Prostate gland (tissue), 2 donors: Measurements from ENCODE around the gene ARHGAP36. TPM values are rescaled to one million over a fixed set of nuclear protein-coding genes. Genes with fewer than 3 reads are reported as not detected.

Experiments used
- DNase-seq: peaks from one replicate; pipeline ENCODE4 v3.0.0-alpha.2; 2019; ENCODE audit warnings: low spot score
- H3K27ac ChIP-seq, 2 donors: fragments of 200-600 bp; sonication (generic); 2 replicates each; pipeline ENCODE4 v1.5.1; 2017 to 2019
- H3K27me3 ChIP-seq: fragments of 200-600 bp; sonication (generic); replicated peaks from 2 replicates; pipeline ENCODE4 v1.5.1; 2019; ENCODE audit not compliant: insufficient read depth
- H3K36me3 ChIP-seq, 2 donors: fragments of 200-600 bp; sonication (generic); 1 replicate in 1 of 2; 2 replicates in 1 of 2; pipeline versions ENCODE4 v1.5.1 to v1.8.1; 2017 to 2019
- H3K4me1 ChIP-seq: fragments of 200-600 bp; sonication (generic); replicated peaks from 2 replicates; pipeline ENCODE4 v1.5.1; 2019
- H3K4me3 ChIP-seq, 2 donors: fragments of 200-600 bp; sonication (generic); 2 replicates each; pipeline ENCODE4 v1.5.1; 2017 to 2019
- H3K9me3 ChIP-seq: fragments of 200-600 bp; sonication (generic); 2 replicates; pipeline ENCODE4 v1.5.1; 2017
- CTCF ChIP-seq, 4 experiments: fragments of 200-600 bp in 2 of 4; fragments of 450-650 bp in 2 of 4; sonication (generic) in 2 of 4; IDR thresholded peaks; 1 replicate in 3 of 4; 2 replicates in 1 of 4; pipeline ENCODE4 v1.5.1; 2016 to 2019; ENCODE audit warnings: antibody characterized with exemption in 4 of 4, mild to moderate bottlenecking in 2 of 4, moderate library complexity in 2 of 4
- POLR2A ChIP-seq: fragments of 450-650 bp; IDR thresholded peaks from one replicate; pipeline ENCODE4 v1.6.1; 2016; ENCODE audit warnings: antibody characterized with exemption, mild to moderate bottlenecking
- POLR2AphosphoS5 ChIP-seq: sonication (generic); formaldehyde crosslinking; IDR thresholded peaks from one replicate; pipeline ENCODE4 v1.6.1; 2017; ENCODE audit warnings: antibody characterized with exemption
- WGBS: methylation state at CpG from one replicate; pipeline ENCODE4 v1.1.5; 2018; 5-methylcytosine and 5-hydroxymethylcytosine counted together
- intact Hi-C: fragments of 100-400 bp; cut with DNase I; formaldehyde crosslinking; loops from one replicate; pipeline ENCODE4 v1.14.2; 2022
- total RNA-seq, 2 donors: library from RNA; depleted of rRNA; stranded (reverse); fragments of >200 nt; gene quantifications; one replicate each; pipeline ENCODE4 v1.1.0, GENCODE V29; 2016

ARHGAP36 gene
- total RNA-seq, 2 donors from 2014 or later = 0.36 to 1.6 TPM

GRCh38 chrX:131139072-131139471, 80.9 kb downstream of the ARHGAP36 start:
- intact Hi-C loops = no loop called here
- WGBS = 81% methylated on average over 2 of the region's 2 CpGs
- no peak for DNase-seq
- TF ChIP-seq CTCF (IDR thresholded peaks at IDR 0.05) (no peak), POLR2A (no peak), POLR2AphosphoS5 (no peak)
- Histone ChIP-seq H3K27ac (no peak overlapping the region), H3K4me1 (no peaks in the 10 kb centered on the region), H3K4me3 (no peak overlapping the region), H3K36me3 (no peaks in the 10 kb centered on the region), H3K9me3 (no peaks in the 10 kb centered on the region), H3K27me3 (no peaks in the 10 kb centered on the region)

Other genes starting within 250 kb of the ARHGAP36 start
- gene ENOX2, start 155.1 kb upstream of the ARHGAP36 start, total RNA-seq = 10 to 100 TPM; 21.6 to 27.5 TPM
- gene IGSF1, start 231.0 kb downstream of the ARHGAP36 start, total RNA-seq = 10 to 100 TPM in 1 of 2 donors, 1 to 10 TPM in 1; 1.5 to 11.0 TPM